Measurements from ENCODE around the gene SLC25A30. TPM values are rescaled to one million over a fixed set of nuclear protein-coding genes. Genes with fewer than 3 reads are reported as not detected.
"Not testable (repeated sequence)": the region's sequence is repeated elsewhere in the genome, so short reads cannot be mapped to it uniquely, and the experiment has no call there.

Gene SLC25A30
- total RNA-seq, 1 donor from 2014 or later, result 13.4 TPM

GRCh38 chr13:45350152-45350551 lies 68.0 kb downstream of the SLC25A30 start:
- Mint-ChIP-seq H3K4me3 (ENCODE audit: unreplicated experiment) (no peak overlapping the region), H3K4me1 (ENCODE audit: low read depth) (peaks cover 7% of the 10 kb centered on the region), H3K9me3 (ENCODE audit: low read depth) (no peaks in the 10 kb centered on the region), H3K27me3 (ENCODE audit: low read depth) (no peaks in the 10 kb centered on the region), H3K27ac (ENCODE audit: unreplicated experiment) (no peak overlapping the region), H3K36me3 (ENCODE audit: low read depth) (peaks cover 17% of the 10 kb centered on the region)
- no peak for TF ChIP-seq CTCF (IDR thresholded peaks at IDR 0.05)
- no peak for DNase-seq (ENCODE audit: low spot score)

GRCh38 chr13:45349438-45349837 lies 68.7 kb downstream of the SLC25A30 start:
- no peak for DNase-seq (ENCODE audit: low spot score)
- H3K27me3 Mint-ChIP-seq (ENCODE audit: low read depth), result no peaks in the 10 kb centered on the region
- H3K36me3 Mint-ChIP-seq (ENCODE audit: low read depth), result peaks cover 20% of the 10 kb centered on the region
- no peak for TF ChIP-seq CTCF (IDR thresholded peaks at IDR 0.05)
- peak overlapping the region; percentile 94 for H3K27ac Mint-ChIP-seq (ENCODE audit: unreplicated experiment)
- H3K4me3 Mint-ChIP-seq (ENCODE audit: unreplicated experiment), result no peak overlapping the region
- no peaks in the 10 kb centered on the region for H3K9me3 Mint-ChIP-seq (ENCODE audit: low read depth)
- peaks cover 9% of the 10 kb centered on the region for H3K4me1 Mint-ChIP-seq (ENCODE audit: low read depth)

GRCh38 chr13:45344064-45344463 lies 74.1 kb downstream of the SLC25A30 start:
- not testable (repeated sequence) for H3K4me3 Mint-ChIP-seq (ENCODE audit: unreplicated experiment); H3K27ac Mint-ChIP-seq (ENCODE audit: unreplicated experiment); DNase-seq (ENCODE audit: low spot score); H3K9me3 Mint-ChIP-seq (ENCODE audit: low read depth); H3K27me3 Mint-ChIP-seq (ENCODE audit: low read depth)
- Mint-ChIP-seq H3K4me1 (ENCODE audit: low read depth) (peaks cover 34% of the 10 kb centered on the region), H3K36me3 (ENCODE audit: low read depth) (peaks cover 21% of the 10 kb centered on the region)

Other genes with a start within 250 kb of the SLC25A30 start
- not detected in 3 replicates for gene KCTD4, start 217.3 kb downstream of the SLC25A30 start, total RNA-seq
- 2,987 to 3,118 TPM (median 2,990 TPM) in 3 replicates for gene TPT1, start 77.2 kb downstream of the SLC25A30 start, total RNA-seq
- 22.4 to 30.4 TPM (median 23.8 TPM) in 3 replicates for gene COG3, start 46.6 kb upstream of the SLC25A30 start, total RNA-seq
- gene ERICH6B, start 197.4 kb upstream of the SLC25A30 start, total RNA-seq, result not detected in 3 replicates